Testis (tissue), 2 donors: ENCODE data around the gene ALG9.

Experiments used
- POLR2A ChIP-seq: fragments of 450-650 bp; IDR thresholded peaks from one replicate; pipeline ENCODE4 v1.6.1; 2017; ENCODE audit warnings: antibody characterized with exemption, mild to moderate bottlenecking, moderate library complexity
- TF ChIP-seq, protein P1 (sequence below), 3 experiments: fragments of 450-650 bp in 2 of 3; fragments of 200-600 bp in 1 of 3; sonication (generic) in 1 of 3; IDR thresholded peaks; one replicate each; pipeline ENCODE4 v1.5.1; 2016 to 2019; ENCODE audit warnings: antibody characterized with exemption in 3 of 3, mild to moderate bottlenecking in 2 of 3, moderate library complexity in 1 of 3

DNA sequence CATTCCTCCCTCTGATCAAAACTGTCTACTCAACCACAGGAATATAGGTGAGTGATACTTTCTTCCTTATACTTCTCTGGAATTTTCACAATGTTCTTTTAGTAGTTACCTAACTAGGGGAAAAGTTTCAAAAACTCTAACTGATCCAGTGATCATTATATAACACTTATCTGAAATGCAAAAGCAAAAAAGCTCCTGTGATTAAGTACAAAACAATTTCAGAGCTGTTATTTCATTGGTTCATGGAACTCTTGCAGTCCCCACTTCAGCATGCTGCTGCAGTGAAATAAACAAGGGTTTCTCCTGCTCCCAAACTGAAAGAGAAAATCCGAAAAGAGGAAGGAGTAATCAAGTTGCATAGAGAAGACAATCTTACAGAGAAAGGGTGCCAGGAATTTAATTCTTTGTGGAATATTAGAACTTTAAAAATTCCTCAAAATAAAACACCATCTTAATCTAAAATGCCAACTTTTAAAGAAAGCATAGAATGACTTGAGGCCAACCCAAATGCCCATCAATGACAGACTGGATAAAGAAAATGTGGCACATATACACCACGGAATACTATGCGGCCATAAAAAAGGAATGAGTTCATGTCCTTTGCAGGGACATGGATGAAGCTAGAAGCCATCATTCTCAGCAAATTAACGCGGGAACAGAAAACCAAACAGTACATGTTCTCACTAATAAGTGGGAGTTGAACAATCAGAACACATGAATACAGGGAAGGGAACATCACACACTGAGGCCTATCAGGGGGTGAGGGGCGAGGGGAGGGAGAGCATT lies 125.5 kb downstream of the ALG9 start:
- TF ChIP-seq, protein P1, sequence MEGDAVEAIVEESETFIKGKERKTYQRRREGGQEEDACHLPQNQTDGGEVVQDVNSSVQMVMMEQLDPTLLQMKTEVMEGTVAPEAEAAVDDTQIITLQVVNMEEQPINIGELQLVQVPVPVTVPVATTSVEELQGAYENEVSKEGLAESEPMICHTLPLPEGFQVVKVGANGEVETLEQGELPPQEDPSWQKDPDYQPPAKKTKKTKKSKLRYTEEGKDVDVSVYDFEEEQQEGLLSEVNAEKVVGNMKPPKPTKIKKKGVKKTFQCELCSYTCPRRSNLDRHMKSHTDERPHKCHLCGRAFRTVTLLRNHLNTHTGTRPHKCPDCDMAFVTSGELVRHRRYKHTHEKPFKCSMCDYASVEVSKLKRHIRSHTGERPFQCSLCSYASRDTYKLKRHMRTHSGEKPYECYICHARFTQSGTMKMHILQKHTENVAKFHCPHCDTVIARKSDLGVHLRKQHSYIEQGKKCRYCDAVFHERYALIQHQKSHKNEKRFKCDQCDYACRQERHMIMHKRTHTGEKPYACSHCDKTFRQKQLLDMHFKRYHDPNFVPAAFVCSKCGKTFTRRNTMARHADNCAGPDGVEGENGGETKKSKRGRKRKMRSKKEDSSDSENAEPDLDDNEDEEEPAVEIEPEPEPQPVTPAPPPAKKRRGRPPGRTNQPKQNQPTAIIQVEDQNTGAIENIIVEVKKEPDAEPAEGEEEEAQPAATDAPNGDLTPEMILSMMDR (IDR thresholded peaks at IDR 0.05): no peak
- TF ChIP-seq POLR2A: no peak
